Measurements from ENCODE around the gene FBXO31.

The FBXO31 gene

DNA sequence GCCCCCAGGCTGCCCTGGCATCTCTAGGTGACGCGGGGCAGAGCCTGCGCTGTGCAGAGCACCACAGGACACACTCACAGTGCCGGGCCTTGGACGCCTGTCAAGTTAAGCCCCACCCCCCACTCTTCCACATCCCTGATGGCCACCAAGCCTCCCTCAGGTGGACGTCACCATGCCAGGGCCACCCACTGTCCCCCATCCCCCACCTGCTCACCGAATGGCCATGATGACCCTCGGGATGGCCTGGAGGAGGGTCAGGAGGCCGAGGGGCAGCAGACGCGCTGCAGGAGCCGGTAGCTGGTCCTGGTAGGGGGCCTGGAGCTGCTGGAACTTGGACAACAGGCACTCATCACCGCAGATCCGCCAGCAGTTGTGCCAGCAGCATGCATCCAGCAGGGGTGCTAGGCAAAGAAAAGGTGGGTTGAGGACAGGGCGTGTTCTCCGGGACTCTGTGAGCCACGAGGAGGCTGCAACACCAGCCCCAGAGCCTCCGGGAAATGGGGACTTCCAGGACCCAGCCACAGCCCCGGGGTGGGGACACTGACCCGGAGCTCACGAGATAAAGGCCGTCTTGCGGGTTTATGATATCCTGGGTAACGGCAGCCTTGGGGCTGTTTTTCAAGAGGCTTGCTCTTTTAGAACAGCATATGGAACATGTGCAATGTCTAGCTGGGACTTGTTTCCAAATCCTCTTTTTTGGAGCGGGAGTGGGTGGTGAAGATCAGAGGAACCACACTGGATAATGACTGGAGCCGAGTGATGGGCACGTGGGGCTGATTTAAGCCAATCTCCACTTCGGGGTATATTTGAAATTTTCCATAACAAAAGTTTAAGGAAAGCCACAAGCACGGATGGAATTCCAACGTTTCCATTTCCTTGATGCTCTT, 77.8 kb downstream of the FBXO31 start:
- no peak for DNase-seq

DNA sequence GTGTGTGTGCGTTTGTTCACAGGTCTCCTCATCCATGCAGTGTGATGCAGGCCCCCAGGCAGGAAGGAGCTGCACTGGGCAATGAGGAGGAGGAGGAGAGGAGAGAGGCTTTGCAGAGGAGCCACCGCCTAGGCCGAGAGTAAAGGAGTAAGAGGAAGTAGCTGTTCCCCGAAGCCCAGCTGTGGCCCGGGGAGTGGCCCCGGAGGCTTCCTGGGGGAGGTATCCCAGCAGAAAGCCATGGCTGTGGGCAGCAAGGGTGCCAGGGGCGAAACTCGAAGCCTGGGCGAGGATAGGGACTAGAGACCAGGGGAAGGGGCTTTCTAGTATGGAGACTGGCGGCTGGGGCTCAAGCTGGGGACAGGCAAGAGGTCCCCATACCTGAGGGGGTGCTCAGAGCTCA, 78.6 kb downstream of the FBXO31 start:
- DNase-seq = no peak

DNA sequence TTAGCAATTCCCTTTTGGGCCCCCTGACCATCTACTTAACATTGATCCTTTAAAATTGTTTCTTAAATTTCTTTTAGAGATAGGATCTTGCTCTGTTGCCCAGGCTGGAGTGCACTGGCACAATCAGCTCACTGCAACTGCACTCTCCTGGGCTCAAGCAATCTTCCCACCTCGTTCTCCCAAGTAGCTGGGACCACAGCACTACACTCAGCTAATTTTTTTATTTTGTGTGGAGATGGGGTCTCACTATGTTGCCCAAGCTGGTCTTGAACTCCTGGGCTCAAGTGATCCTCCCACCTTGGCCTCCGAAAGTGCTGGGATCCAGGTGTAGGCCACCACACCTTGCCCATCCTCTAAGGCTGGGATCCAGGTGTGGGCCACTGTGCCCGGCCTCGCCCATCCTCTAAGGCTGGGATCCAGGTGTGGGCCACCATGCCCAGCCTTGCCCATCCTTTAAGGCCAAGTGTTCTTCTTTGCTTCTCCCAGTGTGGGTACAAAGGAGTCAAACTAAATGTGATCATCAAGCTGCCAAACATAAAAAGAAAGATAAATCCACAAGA, 79.5 kb downstream of the FBXO31 start:
- no peak for DNase-seq

DNA sequence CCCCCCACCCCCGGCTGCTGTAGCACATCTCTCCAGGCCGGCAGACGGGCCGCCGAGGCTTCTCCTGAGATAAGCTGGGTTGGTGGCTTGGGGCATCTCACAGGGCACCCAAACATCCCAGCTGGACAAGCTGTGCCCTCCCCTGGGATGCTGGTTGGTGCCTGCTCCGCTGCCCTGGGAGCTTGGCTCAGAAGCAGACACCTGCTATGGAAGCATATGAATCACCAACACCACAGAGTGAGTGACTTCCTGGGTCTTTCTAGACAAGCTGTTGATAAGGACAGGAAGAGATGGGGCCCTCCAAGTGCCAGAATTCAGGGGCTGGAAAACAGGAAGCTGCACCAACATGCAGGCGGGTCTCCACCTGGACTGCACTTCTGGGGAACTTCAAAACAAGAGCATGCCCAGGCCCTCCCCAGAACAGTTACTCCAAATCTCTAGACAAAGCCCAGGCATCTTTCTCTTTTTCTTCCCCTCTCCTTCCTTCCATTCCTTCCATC, 80.1 kb downstream of the FBXO31 start:
- no peak for DNase-seq

DNA sequence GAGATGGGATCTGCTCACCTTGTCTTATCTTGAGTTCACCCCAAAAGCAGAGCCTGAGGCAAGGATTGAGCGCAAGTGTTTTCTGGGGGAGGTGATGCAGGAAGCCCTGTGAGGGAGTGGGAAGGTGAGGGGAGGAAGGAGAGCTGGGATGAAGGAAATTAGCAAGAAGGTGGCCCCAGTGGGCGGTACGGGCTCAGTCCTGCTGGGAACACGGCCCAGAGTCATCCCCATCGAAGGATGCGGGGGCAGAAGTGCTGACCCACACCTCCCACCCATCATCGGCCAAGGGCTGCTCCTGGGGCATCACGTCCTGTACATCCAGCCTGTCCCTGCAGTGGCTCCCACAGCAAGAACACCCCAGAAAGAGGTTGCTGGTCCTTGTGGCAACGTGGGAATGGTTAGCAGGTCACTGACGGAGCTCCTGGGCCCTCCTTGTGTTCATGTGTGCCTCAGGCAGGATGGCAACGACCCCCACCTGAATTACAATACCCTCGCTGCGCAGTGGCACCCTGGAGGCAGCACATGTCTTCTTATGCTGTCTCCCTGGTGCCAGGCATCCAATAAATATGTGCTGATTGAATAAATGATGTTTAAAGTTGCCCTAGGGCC, 84.6 kb downstream of the FBXO31 start:
- DNase-seq = no peak

DNA sequence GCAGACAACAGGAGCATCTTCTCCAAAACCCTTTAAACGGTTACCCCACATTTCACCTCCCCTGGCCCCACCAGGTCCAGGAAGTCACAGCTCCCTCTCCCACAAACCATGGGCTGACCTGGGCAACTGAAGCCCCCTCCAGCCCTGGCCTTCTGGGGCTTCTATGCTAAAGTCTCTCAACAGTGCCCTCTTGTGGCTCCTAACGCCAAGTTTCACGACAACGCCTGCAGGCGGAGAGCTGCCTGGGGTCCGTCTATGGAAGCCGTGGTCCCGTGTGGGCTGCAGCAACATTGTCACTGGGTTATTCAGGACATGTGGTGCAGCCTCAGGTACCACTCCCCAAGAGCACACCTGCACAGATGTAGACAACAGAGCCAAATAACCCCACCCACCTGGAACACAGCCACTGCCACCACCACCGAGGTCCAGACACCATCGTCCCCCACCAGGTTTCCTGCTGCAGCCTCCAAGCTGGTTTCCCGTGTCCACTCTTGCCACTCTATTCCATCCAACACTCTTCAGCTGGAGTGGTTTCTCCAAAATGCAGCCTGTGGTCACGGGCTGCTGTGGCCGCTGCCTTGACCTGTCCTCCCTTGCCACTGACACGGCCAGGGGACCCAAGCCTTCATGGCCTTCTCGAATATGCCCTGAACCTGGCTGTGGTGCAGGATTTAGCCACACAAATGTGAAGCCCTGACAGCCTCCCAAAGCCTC, 85.5 kb downstream of the FBXO31 start:
- no peak for DNase-seq

DNA sequence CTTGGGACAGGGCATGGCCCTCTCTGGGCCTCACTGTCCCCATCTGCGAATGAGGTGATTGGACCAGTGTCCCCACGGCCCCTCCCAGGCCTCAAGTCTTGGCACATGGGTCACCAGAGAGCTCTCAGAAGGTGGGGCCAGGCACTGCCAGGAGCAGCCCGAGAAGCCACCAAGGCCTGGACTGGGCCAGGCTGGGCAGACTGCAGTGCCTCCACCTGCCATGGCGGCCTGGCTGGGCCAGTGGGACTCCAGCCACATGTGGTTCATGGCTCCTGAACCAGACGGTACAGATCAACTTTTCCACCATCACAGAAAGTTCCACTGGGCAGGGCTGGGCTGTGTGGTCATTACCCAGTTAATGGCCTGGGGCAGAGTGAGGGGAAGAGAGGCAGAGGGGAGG, 86.2 kb downstream of the FBXO31 start:
- DNase-seq = no peak

DNA sequence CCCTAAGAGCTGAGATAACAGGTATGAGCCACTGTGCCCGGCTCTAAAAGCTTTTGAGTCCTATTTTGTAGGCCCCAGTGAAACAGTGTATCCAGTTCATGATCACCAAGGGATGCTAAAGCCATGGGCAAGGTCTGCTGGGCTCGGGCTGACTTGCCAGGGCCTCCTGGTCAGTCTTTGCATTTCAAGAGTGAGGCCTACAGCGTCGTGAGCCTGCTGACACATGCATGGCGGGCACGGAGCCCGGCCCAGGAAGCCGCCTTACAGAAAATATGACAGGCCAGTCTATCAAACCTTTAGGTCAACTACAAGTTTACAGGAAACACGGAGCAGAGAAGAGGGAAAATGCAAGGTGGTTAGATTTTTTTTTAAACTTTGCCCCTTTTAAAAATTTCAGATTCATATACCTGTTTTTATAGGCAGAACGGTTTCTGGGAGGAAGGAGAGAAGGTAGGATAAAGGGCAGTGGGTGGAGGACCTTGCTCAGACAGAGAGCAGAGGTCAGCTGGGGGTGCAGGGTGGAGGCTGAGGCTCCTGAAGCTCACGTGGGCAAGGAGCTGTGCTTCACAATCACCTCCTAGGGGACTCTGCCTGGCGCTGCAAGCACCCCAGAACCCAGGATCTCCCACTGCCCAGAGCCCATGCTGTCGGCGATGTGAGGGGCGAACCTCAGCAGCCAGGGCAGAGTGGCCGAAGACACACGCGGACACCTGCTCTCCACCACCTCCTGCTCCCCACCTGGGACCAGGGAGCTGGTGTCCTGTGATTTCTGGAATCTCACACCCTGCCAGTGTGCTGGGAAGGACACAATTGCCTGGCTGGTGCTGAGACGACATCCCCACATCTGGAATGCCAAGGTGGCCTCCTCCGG, 87.7 kb downstream of the FBXO31 start:
- no peak for DNase-seq

DNA sequence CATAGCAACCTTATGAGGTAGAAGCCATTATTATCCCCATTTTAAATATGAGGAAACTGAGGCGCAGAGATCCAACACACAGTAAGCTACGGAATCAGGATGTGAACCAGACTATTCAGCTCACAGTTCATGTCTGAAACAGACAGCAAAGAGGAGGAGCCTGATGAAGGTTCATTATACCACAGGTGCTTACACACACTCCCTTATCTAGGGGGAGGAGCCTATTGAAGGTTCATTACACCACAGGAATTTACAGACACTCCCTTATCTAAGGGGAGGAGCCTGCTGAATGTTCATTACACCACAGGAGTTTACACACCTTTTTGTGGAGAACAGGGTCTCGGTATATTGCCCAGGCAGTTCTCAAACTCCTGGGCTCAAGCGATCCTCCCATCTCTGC, 88.3 kb downstream of the FBXO31 start:
- DNase-seq = no peak

DNA sequence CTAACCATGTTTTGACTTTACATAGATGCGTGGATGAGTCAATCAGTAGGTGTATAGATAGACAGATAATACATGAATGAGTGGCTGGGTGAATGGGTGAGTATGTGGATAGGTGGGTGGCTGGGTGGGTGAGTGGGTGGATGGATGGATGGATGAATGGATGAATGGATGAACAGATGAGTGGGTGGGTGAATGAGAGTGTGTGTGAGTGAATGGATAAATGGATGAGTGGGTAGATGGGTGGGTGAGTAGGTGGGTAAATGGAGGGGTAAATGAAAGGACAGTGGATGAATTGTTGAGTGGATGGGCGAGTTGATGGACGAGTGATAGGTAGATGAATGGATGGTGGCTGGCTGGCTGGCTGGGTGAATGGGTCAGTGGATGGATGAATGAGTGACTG, 89.6 kb downstream of the FBXO31 start:
- no peak for DNase-seq

DNA sequence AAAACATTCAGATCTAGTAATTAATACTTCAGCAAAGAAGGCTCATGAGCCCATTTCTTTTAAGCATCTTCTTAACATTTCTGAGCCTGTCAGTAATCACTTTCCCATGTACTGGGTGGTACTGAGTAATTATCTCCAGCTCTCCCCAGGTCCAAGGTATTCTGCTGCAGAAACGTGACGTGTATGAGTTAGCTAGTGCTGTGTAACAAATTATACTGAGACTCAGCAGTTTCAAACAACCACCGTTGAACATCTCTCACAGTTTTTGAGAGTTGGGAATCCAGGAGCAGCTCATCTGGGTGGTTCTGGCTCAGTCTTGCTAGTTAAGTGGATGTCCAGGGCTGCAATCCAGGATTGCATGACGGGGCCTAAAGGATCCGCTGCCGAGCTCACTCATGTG, 91.6 kb downstream of the FBXO31 start:
- no peak for DNase-seq

DNA sequence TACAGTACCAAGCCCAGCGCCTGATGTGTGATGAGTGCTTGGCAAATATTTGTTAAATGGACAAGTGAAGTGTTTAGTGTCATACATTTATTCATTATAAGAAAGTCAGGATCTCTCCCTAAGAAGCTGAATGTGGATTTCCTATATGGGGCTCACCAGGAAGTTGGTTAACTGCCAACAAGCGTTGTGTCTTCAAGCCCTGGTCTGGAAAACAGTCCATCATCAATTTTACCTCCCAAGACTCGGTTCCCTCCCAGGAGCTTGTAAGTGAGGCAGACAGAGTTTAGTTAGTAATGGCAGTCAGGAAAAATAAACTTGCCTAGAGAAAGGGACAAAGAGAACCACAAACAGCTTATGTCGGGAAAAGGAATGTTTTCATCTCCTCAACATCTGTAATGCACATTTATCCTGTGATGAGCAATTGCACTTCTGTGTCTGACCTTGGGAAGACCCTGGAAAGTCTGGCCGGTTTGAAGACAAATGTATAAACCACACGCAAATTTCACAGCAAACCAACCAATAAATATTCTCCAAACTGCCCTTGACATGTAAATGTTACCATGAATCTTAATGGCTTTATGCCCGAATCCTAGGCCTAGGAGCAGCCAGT, 94.7 kb downstream of the FBXO31 start:
- no peak for DNase-seq

DNA sequence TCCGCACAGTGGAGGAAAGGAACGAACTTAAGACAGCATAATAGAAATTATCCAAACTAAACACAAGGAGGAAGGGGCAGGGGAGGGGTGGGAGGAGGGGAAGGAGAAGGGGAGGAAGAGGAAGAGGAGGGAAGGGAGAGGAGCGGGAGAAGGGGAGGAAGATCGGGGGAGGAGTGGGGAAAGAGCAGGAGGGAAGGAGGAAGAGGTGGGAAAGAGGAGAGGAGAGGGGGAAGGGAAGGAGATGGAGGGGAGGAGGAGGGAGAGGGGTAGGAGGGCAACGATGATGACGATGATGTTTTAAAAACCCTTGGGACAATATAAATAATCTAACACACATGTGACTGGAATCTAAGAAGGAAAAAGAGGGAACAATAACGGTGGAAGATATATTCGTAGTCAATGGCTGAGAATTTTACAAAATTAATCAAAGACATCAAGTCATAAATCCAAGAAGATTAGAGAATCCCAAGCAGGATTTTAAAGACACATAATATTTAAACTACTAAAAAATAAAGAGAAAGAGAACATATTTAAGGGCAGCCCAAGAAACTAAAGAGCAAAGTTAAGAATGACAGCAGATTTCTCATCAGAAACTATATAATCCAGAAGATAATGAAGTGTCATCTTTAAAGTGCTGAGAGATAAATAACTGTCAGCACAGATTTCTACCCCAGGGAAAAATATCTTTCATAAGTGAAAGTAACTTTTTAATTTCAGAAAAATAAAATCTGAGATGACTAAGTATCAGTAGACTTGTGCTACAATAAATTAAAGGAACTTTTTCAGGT, 96.5 kb downstream of the FBXO31 start:
- DNase-seq = no peak

DNA sequence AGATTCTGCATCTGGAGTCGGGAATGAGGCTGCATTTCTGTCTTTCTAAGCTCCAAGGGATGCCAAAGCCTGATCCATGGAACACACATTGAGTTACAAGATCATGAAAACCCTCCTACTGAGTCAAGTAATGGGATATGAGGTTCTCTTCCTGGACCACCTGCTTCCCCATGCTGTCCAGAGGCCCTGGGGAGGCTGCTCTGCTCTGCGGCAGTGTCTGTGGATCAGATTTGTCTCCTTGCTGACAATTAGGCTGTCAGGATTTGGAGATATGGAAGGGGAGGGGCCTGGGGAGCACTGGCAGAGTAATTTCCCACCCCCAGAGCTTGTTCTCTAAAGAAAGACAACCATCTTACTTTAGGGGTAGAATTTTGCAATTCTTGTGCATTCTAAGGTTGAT, 99.4 kb downstream of the FBXO31 start:
- no peak for DNase-seq

DNA sequence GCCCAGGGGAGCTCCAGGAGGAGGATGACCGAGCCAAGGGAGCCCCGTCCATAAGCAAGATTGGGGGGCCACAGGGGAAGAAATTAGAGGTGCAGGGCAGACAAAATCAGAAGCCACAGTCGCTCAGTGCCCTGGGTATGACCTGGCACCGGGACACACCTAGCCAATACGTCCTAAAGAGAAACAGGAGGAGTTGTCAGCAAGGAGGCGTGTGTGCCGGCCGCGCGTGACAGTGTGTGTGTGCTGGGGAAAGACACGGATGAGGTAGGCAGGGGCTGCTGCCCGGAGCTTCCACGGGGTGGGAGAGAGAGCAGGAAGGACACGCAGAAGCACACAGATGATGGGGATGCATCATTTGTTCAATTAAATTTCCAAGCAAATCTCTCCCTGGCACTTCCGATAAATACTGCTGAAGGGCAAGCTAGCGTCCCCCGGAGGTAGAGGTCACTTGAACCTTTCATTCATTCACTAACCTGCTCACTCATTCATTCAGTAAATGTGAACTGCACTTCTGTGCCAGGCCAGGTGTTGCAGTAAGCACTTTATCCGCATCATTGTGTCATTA, 104.4 kb downstream of the FBXO31 start:
- no peak for DNase-seq

DNA sequence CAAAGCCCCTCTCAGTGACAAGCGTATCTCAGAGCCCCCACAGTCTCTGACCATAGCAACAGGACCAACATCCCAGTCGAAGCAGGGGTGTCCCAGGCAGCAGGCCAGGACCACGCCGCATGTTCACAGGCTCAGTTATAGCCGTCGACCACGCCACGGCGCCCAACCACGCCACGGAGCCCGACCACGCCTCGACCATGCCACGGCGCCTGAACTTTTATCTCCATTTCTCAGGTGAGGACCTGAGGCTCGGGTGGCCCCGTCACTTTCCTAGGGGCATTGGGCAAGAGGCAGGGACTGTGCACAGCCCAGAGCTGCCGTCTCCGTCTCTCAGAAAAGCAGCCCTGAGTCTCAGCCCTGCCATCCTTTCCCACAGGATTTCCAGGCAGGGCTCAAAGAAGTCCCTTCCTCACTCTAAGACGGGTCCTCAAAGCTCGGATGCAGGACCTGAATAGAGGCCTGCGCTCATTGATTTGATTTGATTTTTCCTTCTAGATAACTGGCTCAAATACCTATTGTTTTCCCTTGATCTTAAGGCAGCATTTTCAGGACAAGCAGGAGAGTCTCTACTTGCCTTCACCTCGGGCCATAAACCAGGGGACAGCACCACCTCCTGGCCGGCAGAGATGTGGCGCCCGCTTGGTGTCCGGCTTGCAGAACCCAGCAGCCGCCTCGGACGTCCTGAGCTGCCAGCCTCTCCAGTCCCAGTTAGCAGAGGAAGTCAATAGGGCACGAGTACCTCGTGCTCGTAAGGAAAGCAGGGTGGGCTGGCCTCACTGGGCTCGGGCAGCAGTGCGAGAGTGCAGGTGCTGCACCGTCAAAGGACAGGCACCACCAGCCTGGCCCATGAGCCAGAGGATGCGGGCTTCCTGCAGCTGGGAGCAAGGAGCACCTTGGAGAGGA, 105.1 kb downstream of the FBXO31 start:
- no peak for DNase-seq
